Fibroblast of pulmonary artery (primary cell): ENCODE results near the gene FTL.

Experiments used
- DNase-seq: peaks from one replicate; pipeline ENCODE4 v3.0.0-alpha.2; 2010; ENCODE audit warnings: low read depth
- H3K4me3 ChIP-seq: replicated peaks from 2 replicates; pipeline ENCODE4 v1.5.1; 2011; ENCODE audit warnings: low read depth, mild to moderate bottlenecking, control low read depth, low read length, moderate library complexity
- CTCF ChIP-seq: IDR thresholded peaks from 2 replicates; pipeline ENCODE4 v1.5.1; 2011; ENCODE audit warnings: mild to moderate bottlenecking, control low read depth, low read length, inconsistent platforms; ENCODE audit errors: missing control alignments

The FTL gene

GRCh38 chr19:48975947-48976847, 11.1 kb downstream of the FTL start:
- no peak for DNase-seq
- TF ChIP-seq CTCF: no peak
- no peak overlapping the region for H3K4me3 ChIP-seq

GRCh38 chr19:48977061-48977460, 12.0 kb downstream of the FTL start:
- no peak overlapping the region for H3K4me3 ChIP-seq
- no peak for TF ChIP-seq CTCF
- no peak for DNase-seq

- no peak overlapping the region for H3K4me3 ChIP-seq
- no peak for TF ChIP-seq CTCF
- no peak for DNase-seq
These were observed 17.2 kb downstream of the FTL start for GRCh38 chr19:48982280-48982679.

GRCh38 chr19:48985711-48986110, 20.6 kb downstream of the FTL start:
- H3K4me3 ChIP-seq: no peak overlapping the region
- TF ChIP-seq CTCF: no peak
- DNase-seq: no peak

- no peak overlapping the region for H3K4me3 ChIP-seq
- no peak for DNase-seq
- TF ChIP-seq CTCF: no peak
These were observed 21.1 kb downstream of the FTL start for GRCh38 chr19:48986211-48986610.

GRCh38 chr19:48987323-48987722, 22.2 kb downstream of the FTL start:
- DNase-seq: no peak
- no peak overlapping the region for H3K4me3 ChIP-seq
- no peak for TF ChIP-seq CTCF

GRCh38 chr19:48988286-48988685, 23.2 kb downstream of the FTL start:
- H3K4me3 ChIP-seq: no peak overlapping the region
- no peak for DNase-seq
- TF ChIP-seq CTCF: no peak
